Dermis lymphatic vessel endothelial cell (primary cell): ENCODE data around the gene WEE2. TPM values are rescaled to one million over a fixed set of nuclear protein-coding genes. Genes with fewer than 3 reads are reported as not detected.

ENCODE experiments used
- total RNA-seq: library from RNA; depleted of rRNA; stranded (reverse); fragments of >200 nt; gene quantifications from 2 replicates; pipeline ENCODE4 v1.2.1, GENCODE V29; 2014

WEE2 gene
- total RNA-seq = under 0.01 and 0.11 TPM in 2 replicates

DNA sequence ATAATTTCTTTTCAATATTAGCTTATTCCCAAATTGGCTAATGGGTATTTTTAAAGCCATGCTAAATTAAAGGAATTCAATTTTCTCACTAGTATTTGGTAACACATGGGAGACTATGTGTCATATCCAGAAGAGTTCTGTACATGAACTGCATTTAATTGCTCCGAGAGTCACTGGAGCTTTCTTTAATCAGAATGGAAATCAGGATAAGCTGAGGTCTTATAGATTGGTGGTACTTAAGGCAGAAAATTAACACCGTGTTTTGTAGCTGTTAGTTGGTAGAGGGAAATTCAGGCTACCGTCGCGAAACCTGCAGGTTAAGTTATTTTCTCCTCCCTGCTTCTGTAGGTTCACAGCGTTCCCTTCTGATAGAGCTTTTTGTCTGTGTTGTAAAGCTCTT lies at the start of gene WEE2:
WEE2 (plus strand) TSS at position 3 of the 400 bp plus-strand sequence. CDS start 406 bp downstream, outside the sequence.

DNA sequence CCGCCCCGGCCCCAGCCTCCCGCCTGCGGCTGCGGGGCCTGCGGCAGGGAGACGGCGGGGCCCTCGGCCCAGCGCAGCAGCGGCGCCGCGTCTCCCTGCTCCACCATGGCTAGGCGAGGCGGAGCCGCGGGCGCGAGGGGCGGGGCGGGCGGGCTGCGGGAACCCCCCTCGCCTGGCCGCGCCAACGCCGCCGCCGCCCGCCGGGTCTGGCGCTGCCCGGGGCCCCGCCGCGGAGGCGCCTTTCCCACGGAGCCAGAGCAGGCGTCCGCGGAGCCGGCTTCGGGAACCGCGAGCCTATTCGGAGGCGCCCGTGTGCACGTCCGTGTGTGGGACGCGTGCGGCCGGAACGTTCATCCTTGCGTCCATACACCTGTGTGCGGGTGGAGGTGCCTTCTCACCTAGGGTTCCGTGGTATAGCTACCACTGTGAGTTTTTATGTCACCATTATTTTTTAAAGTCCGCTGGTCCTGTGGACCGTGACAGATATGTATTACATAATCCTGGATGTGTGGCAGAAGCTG lies 6.0 kb upstream of the WEE2 start, which contains the start of gene DENND11:
DENND11 (minus strand) TSS at position 120 of the 521 bp plus-strand sequence; CDS start at position 107, 13 bp downstream.

DNA sequence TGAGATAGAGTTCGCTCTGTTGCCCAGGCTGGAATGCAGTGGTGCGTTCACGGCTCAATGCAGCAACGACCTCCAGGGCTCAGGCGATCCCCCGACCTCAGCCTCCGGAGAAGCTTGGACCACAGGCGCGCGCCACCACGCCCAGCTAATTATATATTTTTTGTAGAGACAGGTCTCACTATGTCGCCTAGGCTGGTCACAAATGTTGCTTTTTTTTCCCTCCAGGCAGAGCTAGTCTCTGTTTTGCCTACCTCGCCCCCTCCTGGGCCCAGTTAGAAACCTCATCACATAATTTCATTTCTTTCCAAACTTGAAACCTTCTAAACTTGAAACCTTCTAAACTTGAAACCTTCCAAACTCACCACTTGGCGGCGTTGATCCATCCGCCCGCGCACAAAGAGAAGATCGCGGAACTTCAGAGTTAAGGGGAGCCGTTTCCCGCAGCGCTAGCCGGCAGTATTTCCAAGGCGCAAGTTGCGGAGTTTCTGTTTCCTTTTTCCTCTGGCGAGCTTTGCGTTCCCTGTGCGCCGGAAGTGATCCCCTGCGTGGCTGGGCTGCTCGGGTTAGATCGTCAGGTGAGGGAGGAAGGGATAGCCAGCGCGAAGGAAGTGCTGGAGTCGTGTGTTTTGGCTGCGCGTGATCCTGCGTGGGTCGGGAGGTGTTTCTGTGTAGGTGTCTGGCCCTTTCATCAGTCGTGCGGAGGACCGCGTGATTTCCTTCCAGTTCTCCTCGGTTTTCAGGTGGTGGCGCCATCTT lies 29.9 kb downstream of the WEE2 start, which contains the start of gene SSBP1:
SSBP1 (plus strand) TSS at position 523 of the 756 bp plus-strand sequence. CDS start 809 bp downstream, outside the sequence.

DNA sequence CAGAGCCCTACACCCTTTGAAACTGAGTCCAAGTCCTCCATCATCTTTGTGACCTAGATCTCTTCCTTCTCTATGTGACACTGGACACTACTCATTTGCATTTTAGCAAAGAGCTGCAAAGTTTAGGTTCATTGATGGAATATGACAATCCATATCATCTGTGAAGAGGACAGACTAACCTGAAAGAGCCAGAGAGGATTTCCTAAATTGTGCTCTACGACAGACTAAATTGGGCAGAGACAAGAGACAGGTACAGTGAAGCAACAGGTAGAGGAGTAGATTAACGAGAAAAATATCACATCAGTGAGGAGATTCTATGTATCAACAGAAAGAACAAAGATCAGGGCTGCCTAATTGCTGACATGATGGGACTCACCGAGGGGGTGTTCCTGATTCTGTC lies 55.6 kb downstream of the WEE2 start, which contains the start of gene TAS2R3:
TAS2R3 (plus strand) TSS at position 301 of the 400 bp plus-strand sequence; CDS start at position 363, 62 bp downstream.

DNA sequence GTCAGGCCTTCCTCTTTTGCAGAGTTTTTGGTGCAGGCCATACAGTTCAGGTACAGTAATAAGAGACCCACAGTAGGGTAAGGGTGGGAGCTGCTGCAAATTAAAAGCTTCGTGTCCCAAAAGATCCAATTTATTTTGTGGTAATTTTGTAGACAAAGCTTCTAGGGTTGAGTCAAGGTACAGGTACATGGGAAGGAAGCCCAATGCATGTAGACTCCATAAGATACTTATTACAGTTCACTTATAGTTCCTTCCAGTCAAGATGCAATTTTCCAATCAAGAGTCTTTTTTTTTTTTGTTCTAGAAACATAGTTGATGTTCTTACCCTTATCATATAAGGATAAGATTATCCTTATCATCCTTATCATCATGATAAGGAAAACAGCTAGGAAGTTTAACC lies 68.2 kb downstream of the WEE2 start, which contains the start of gene TAS2R4:
TAS2R4 (plus strand) TSS at position 301 of the 400 bp plus-strand sequence. CDS start 1,815 bp downstream, outside the sequence.

Other genes starting within 250 kb of the WEE2 start
- gene AGK, start 156.9 kb upstream of the WEE2 start, total RNA-seq = 20.3 and 20.6 TPM in 2 replicates
- 81.2 and 129 TPM in 2 replicates for gene DENND11, start 6.2 kb upstream of the WEE2 start, total RNA-seq
- 99.7 and 156 TPM in 2 replicates for gene SSBP1, start 30.0 kb downstream of the WEE2 start, total RNA-seq
- gene TAS2R3, start 55.7 kb downstream of the WEE2 start, total RNA-seq = 0.33 and 0.77 TPM in 2 replicates
- gene TAS2R4, start 68.3 kb downstream of the WEE2 start, total RNA-seq = 0.33 and 0.86 TPM in 2 replicates
- gene TAS2R5, start 81.9 kb downstream of the WEE2 start, total RNA-seq = 0.11 and 0.52 TPM in 2 replicates
- gene PRSS37, start 133.1 kb downstream of the WEE2 start, total RNA-seq = not detected in 2 replicates
- not detected in 2 replicates for gene OR9A4, start 208.0 kb downstream of the WEE2 start, total RNA-seq
- not detected in 2 replicates for gene CLEC5A, start 238.6 kb downstream of the WEE2 start, total RNA-seq